ENCODE results near the gene TTLL5. TPM values are rescaled to one million over a fixed set of nuclear protein-coding genes. Genes with fewer than 3 reads are reported as not detected.

The TTLL5 gene
- polyA plus RNA-seq, 1 experiment = 24.1 TPM

GRCh38 chr14:75757644-75758402 is 96.8 kb downstream of the TTLL5 start:
- no peak for TF ChIP-seq CTCF (IDR thresholded peaks at IDR 0.05; ENCODE audit: low read depth, low read length)
- H3K9me3 ChIP-seq (ENCODE audit: control insufficient read depth, insufficient read depth, low read length) = no peaks in the 10 kb centered on the region
- DNase-seq (ENCODE audit: low read depth, low spot score) = no peak
- CTCF ChIA-PET = interaction anchor here (0.6 to 1.6 kb wide), 4 partner anchors 8 to 24 kb away, joined by 3 to 5 read pairs (median 4); no protein-coding TSS in a partner anchor
- no peaks in the 10 kb centered on the region for H3K27me3 ChIP-seq (ENCODE audit: control insufficient read depth, insufficient read depth, low read length)
- POLR2A ChIA-PET = no interaction called here
- H3K27ac ChIP-seq (ENCODE audit: low read depth, low read length) = no peak overlapping the region
- no peak overlapping the region for H3K4me3 ChIP-seq (ENCODE audit: low read depth, low read length)

- POLR2A ChIA-PET = no interaction called here
Observed at GRCh38 chr14:75764020-75764419, 103.0 kb downstream of the TTLL5 start.

GRCh38 chr14:75769047-75769685 is 108.1 kb downstream of the TTLL5 start:
- ChIA-PET POLR2A (no interaction called here), CTCF (interaction anchor here (1.0 kb wide), 1 partner anchor 12 kb away, joined by 3 read pairs; no protein-coding TSS in a partner anchor)
- no peak for TF ChIP-seq CTCF (IDR thresholded peaks at IDR 0.05; ENCODE audit: low read depth, low read length)
- H3K9me3 ChIP-seq (ENCODE audit: control insufficient read depth, insufficient read depth, low read length) = no peaks in the 10 kb centered on the region
- no peak overlapping the region for H3K4me3 ChIP-seq (ENCODE audit: low read depth, low read length)
- no peak overlapping the region for H3K27ac ChIP-seq (ENCODE audit: low read depth, low read length)
- no peaks in the 10 kb centered on the region for H3K27me3 ChIP-seq (ENCODE audit: control insufficient read depth, insufficient read depth, low read length)
- DNase-seq (ENCODE audit: low read depth, low spot score) = no peak

More at GRCh38 chr14:75764020-75764419, 103.0 kb downstream of the TTLL5 start:
- CTCF ChIA-PET = interaction anchor here (0.7 kb wide), 1 partner anchor 52 kb away, joined by 3 read pairs; no protein-coding TSS in a partner anchor
- no peak for TF ChIP-seq CTCF (IDR thresholded peaks at IDR 0.05; ENCODE audit: low read depth, low read length)
- H3K4me3 ChIP-seq (ENCODE audit: low read depth, low read length) = no peak overlapping the region
- H3K9me3 ChIP-seq (ENCODE audit: control insufficient read depth, insufficient read depth, low read length) = no peaks in the 10 kb centered on the region
- no peak overlapping the region for H3K27ac ChIP-seq (ENCODE audit: low read depth, low read length)
- H3K27me3 ChIP-seq (ENCODE audit: control insufficient read depth, insufficient read depth, low read length) = no peaks in the 10 kb centered on the region
- no peak for DNase-seq (ENCODE audit: low read depth, low spot score)

GRCh38 chr14:75770635-75771034 is 109.6 kb downstream of the TTLL5 start:
- H3K27me3 ChIP-seq (ENCODE audit: control insufficient read depth, insufficient read depth, low read length) = no peaks in the 10 kb centered on the region
- H3K9me3 ChIP-seq (ENCODE audit: control insufficient read depth, insufficient read depth, low read length) = no peaks in the 10 kb centered on the region
- CTCF ChIA-PET = interaction anchor here (0.6 to 1.2 kb wide), 3 partner anchors 46 to 135 kb away, joined by 4 to 9 read pairs (median 5); no protein-coding TSS in a partner anchor
- POLR2A ChIA-PET = no interaction called here
- no peak overlapping the region for H3K27ac ChIP-seq (ENCODE audit: low read depth, low read length)
- H3K4me3 ChIP-seq (ENCODE audit: low read depth, low read length) = no peak overlapping the region
- DNase-seq (ENCODE audit: low read depth, low spot score) = no peak
- no peak for TF ChIP-seq CTCF (IDR thresholded peaks at IDR 0.05; ENCODE audit: low read depth, low read length)

GRCh38 chr14:75771595-75771994 is 110.5 kb downstream of the TTLL5 start:
- no peak for DNase-seq (ENCODE audit: low read depth, low spot score)
- no peak for TF ChIP-seq CTCF (IDR thresholded peaks at IDR 0.05; ENCODE audit: low read depth, low read length)
- ChIA-PET POLR2A (no interaction called here), CTCF (interaction anchor here (1.0 kb wide), 1 partner anchor 63 kb away, joined by 3 read pairs; no protein-coding TSS in a partner anchor)
- H3K27me3 ChIP-seq (ENCODE audit: control insufficient read depth, insufficient read depth, low read length) = no peaks in the 10 kb centered on the region
- no peaks in the 10 kb centered on the region for H3K9me3 ChIP-seq (ENCODE audit: control insufficient read depth, insufficient read depth, low read length)
- H3K4me3 ChIP-seq (ENCODE audit: low read depth, low read length) = no peak overlapping the region
- no peak overlapping the region for H3K27ac ChIP-seq (ENCODE audit: low read depth, low read length)
